Globus pallidus (tissue), 1 donor: ENCODE measurements around the gene MGST3.
A peak's percentile ranks its signal among the peaks of the same experiment; 100 is the strongest.
"Not testable (repeated sequence)": the region's sequence is repeated elsewhere in the genome, so short reads cannot be mapped to it uniquely, and the experiment has no call there.

Experiments
- DNase-seq: peaks from one replicate; pipeline ENCODE4 v3.0.0-alpha.2; 2015; ENCODE audit warnings: low spot score

Gene MGST3

GRCh38 chr1:165629151-165629550 lies 1.9 kb upstream of the MGST3 start:
- no peak for DNase-seq

- no peak for DNase-seq
Measured at GRCh38 chr1:165629848-165630628, 996 bp upstream of the MGST3 start.

- DNase-seq, result no peak
Measured at GRCh38 chr1:165631342-165632151, 513 bp downstream of the MGST3 start.

- DNase-seq, result no peak
Measured at GRCh38 chr1:165632152-165632469, 1.1 kb downstream of the MGST3 start.

- no peak for DNase-seq
Measured at GRCh38 chr1:165632491-165632890, 1.5 kb downstream of the MGST3 start.

- no peak for DNase-seq
Measured at GRCh38 chr1:165633614-165634013, 2.6 kb downstream of the MGST3 start.

GRCh38 chr1:165634154-165634921 lies 3.3 kb downstream of the MGST3 start:
- DNase-seq, result no peak

- DNase-seq, result peak; percentile 66
Measured at GRCh38 chr1:165635329-165635728, 4.3 kb downstream of the MGST3 start.

- DNase-seq, result no peak
Measured at GRCh38 chr1:165635823-165636222, 4.8 kb downstream of the MGST3 start.

GRCh38 chr1:165637427-165637826 lies 6.4 kb downstream of the MGST3 start:
- DNase-seq, result no peak

- DNase-seq, result not testable (repeated sequence)
Measured at GRCh38 chr1:165638211-165638610, 7.2 kb downstream of the MGST3 start.

- DNase-seq, result no peak
Measured at GRCh38 chr1:165639821-165640623, 9.0 kb downstream of the MGST3 start.

GRCh38 chr1:165641231-165641987 lies 10.4 kb downstream of the MGST3 start:
- no peak for DNase-seq

- no peak for DNase-seq
Measured at GRCh38 chr1:165644064-165644735, 13.2 kb downstream of the MGST3 start.

GRCh38 chr1:165645654-165646366 lies 14.8 kb downstream of the MGST3 start:
- no peak for DNase-seq

GRCh38 chr1:165647517-165647916 lies 16.5 kb downstream of the MGST3 start:
- DNase-seq, result no peak

GRCh38 chr1:165647970-165648369 lies 16.9 kb downstream of the MGST3 start:
- no peak for DNase-seq

GRCh38 chr1:165648919-165649572 lies 18.0 kb downstream of the MGST3 start:
- DNase-seq, result no peak

- no peak for DNase-seq
Measured at GRCh38 chr1:165650981-165651625, 20.1 kb downstream of the MGST3 start.
